Measurements from ENCODE around the gene CNPY1.

DNA sequence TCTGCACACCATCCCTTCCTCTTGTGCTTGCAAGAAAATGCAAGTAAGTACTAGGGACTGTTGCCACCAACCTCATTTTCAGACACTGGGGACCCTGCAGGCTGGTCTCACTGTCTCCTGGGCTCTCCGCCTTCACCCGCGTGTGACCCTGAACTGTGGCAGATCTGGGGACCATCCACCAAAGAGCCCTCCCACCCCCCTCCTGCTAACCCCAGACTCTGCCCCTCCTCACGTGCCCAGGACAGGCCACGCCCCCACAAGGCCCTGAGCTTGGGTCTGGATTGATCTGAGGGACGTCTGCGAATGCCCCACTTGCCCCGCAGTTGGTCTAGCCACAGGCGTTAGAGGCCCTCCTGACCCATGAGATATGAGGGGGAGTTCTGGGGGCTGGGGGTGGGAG, 8.1 kb downstream of the CNPY1 start:
- TF ChIP-seq, protein P1, sequence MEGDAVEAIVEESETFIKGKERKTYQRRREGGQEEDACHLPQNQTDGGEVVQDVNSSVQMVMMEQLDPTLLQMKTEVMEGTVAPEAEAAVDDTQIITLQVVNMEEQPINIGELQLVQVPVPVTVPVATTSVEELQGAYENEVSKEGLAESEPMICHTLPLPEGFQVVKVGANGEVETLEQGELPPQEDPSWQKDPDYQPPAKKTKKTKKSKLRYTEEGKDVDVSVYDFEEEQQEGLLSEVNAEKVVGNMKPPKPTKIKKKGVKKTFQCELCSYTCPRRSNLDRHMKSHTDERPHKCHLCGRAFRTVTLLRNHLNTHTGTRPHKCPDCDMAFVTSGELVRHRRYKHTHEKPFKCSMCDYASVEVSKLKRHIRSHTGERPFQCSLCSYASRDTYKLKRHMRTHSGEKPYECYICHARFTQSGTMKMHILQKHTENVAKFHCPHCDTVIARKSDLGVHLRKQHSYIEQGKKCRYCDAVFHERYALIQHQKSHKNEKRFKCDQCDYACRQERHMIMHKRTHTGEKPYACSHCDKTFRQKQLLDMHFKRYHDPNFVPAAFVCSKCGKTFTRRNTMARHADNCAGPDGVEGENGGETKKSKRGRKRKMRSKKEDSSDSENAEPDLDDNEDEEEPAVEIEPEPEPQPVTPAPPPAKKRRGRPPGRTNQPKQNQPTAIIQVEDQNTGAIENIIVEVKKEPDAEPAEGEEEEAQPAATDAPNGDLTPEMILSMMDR (IDR thresholded peaks at IDR 0.05), result no peak
- no peak for TF ChIP-seq POLR2A (IDR thresholded peaks at IDR 0.05)

All from adrenal gland (tissue), 5 donors.